D721Med (cell line): Measurements from ENCODE around the gene MFSD12.

Source experiments
- DNase-seq: peaks from one replicate; pipeline ENCODE4 v3.0.0; 2011; ENCODE audit warnings: low spot score; ENCODE audit not compliant: insufficient read length
- FAIRE-seq: peaks from 2 replicates; lab custom pipeline; 2011; peaks lifted over from hg19 to GRCh38; lab: Jason Lieb, UNC
- CTCF ChIP-seq: IDR thresholded peaks from 2 replicates; pipeline ENCODE4 v1.5.1; 2012; ENCODE audit warnings: mild to moderate bottlenecking, control low read depth; ENCODE audit not compliant: insufficient read depth; ENCODE audit errors: missing control alignments

Gene MFSD12

GRCh38 chr19:3538965-3539755 is 18.2 kb downstream of the MFSD12 start, which contains the start of gene TEKTIP1:
Gene TEKTIP1, plus strand, starts transcription at chr19:3539174. Its CDS starts 4 bp downstream, at chr19:3539178.
- no peak for DNase-seq
- FAIRE-seq: no peak

GRCh38 chr19:3538258-3538929 is 19.0 kb downstream of the MFSD12 start:
- TF ChIP-seq CTCF: no peak
- DNase-seq (no peak), FAIRE-seq (no peak)

More at GRCh38 chr19:3538965-3539755, 18.2 kb downstream of the MFSD12 start, which contains the start of gene TEKTIP1:
- TF ChIP-seq CTCF: no peak

GRCh38 chr19:3537438-3538240 is 19.7 kb downstream of the MFSD12 start:
- DNase-seq (no peak), FAIRE-seq (no peak)
- no peak for TF ChIP-seq CTCF

- no peak for TF ChIP-seq CTCF
- FAIRE-seq (no peak), DNase-seq (no peak)
Observed at GRCh38 chr19:3537101-3537437, 20.3 kb downstream of the MFSD12 start.

GRCh38 chr19:3536429-3537100 is 20.8 kb downstream of the MFSD12 start:
- TF ChIP-seq CTCF: no peak
- DNase-seq (no peak), FAIRE-seq (no peak)

- FAIRE-seq (no peak), DNase-seq (no peak)
- no peak for TF ChIP-seq CTCF
Observed at GRCh38 chr19:3535981-3536380, 21.4 kb downstream of the MFSD12 start.
